Thyroid gland (tissue), 4 donors: Measurements from ENCODE around the gene ATG9B.

Source experiments
- CTCF ChIP-seq, 6 experiments: fragments of 200-600 bp in 3 of 6; fragments of 450-650 bp in 3 of 6; sonication (generic) in 3 of 6; IDR thresholded peaks; one replicate each; pipeline ENCODE4 v1.5.1; 2016 to 2019; ENCODE audit warnings: antibody characterized with exemption in 6 of 6, mild to moderate bottlenecking in 2 of 6, inconsistent platforms in 1 of 6, moderate library complexity in 1 of 6
- POLR2A ChIP-seq, 2 donors: fragments of 450-650 bp; IDR thresholded peaks; one replicate each; pipeline ENCODE4 v1.6.1; 2017; ENCODE audit warnings: antibody characterized with exemption in 2 of 2, mild to moderate bottlenecking in 2 of 2, moderate library complexity in 1 of 2

GRCh38 chr7:150979713-150980390, 44.4 kb downstream of the ATG9B start:
- TF ChIP-seq CTCF (IDR thresholded peaks at IDR 0.05) (no peak), POLR2A (IDR thresholded peaks at IDR 0.05) (no peak)
